KOPT-K1 (cell line): ENCODE measurements around the gene IL18.

ENCODE experiments used
- H3K27ac ChIP-seq: fragments of 200-600 bp; sonication (generic); 2 replicates; pipeline ENCODE4 v1.5.1; 2016; ENCODE audit warnings: antibody characterized with exemption, mild to moderate bottlenecking, low read depth, low read length; ENCODE audit not compliant: poor library complexity, severe bottlenecking
- H3K36me3 ChIP-seq: fragments of 200-600 bp; sonication (generic); 2 replicates; pipeline ENCODE4 v1.5.1; 2017; ENCODE audit warnings: antibody characterized with exemption, mild to moderate bottlenecking, low read length, moderate library complexity; ENCODE audit not compliant: insufficient read depth
- H3K9me3 ChIP-seq: fragments of 200-600 bp; sonication (generic); 2 replicates; pipeline ENCODE4 v1.5.1; 2017; ENCODE audit warnings: antibody characterized with exemption, low read length, mild to moderate bottlenecking; ENCODE audit not compliant: insufficient read depth, poor library complexity, severe bottlenecking

Gene IL18

DNA sequence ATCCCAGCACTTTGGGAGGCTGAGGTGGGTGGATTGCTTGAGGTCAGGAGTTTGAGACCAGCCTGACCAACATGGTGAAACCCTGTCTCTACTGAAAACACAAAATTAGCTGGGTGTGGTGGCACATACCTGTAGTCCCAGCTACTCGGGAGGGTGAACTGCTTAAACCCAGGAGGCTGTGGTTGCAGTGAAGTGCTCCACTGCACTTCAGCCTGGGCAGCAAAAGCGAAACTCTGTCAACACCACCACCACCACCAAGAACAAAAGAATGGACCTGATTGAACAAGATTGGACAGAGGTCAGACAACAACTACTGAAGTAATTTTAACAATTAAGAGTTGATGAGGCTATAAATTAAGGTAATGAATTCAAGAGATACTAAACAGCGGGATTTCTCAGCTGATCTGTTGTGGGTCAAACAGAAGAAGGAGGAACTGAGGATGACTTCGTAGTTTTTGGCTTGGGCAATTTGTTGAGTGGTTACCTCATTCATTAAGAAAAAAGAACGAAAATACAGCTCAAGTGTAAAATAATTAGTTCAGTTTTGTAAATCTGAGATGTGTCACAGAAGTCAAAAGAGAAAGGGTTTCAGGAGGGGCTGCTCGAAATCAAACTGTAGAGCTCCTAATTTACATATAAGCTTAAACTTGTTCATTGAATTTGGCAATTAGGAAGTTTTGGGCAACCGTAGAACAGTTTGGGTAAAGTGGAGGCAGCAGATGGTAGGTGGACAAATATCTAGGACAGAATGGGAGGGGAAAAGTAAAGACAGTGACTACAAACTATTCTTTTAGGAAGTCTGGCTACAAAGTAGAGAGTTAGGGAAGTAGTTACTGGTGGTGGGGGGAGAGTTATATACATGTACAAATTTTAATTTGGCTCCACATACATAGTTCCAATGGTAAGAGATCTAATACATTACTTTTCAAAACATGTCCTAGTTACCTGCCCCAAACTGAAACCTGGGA, 4.5 kb downstream of the IL18 start:
- Histone ChIP-seq H3K9me3 (no peaks in the 10 kb centered on the region), H3K36me3 (no peaks in the 10 kb centered on the region), H3K27ac (no peak overlapping the region)

DNA sequence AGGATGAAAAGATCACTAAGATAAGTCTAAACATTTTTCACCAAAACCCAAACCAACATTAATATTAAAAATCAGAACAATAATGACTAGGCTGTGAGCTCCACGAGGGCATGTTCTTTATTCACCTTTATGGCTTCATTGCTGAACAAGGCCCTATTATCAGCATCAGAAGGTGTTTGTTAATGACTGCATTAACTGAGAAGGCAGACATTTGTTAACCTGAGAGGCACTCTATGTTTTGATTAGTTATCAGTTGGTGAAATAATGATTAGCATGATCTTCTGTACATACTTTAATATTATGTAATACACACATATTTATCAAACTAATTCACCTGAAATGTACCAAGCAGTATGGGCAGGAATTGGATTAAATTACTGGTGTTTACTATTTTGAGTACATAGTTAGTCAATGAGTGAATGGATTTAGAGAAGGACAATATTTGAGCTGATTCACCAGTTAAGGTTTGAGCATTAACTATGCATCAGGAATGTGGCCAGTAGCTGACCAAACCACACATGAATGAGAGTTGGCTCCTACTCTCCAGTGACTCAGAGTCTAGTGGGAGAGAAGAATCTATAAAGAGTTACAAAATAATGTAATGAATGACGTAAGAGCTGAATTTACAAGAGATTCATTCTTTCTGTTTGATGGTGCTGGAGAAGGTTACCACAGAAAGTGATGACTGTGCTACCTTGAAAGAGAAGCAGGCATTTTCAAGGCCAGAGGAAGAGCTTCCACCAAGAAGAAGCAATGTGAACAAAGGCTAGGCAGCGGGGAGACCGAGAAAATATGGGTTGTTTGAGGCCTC, 6.7 kb downstream of the IL18 start:
- H3K9me3 ChIP-seq = no peaks in the 10 kb centered on the region
- H3K36me3 ChIP-seq = no peaks in the 10 kb centered on the region
- no peak overlapping the region for H3K27ac ChIP-seq

- no peaks in the 10 kb centered on the region for H3K9me3 ChIP-seq
Observed at GRCh38 chr11:112156153-112156955, 7.5 kb downstream of the IL18 start.

GRCh38 chr11:112150517-112150916, 13.4 kb downstream of the IL18 start:
- Histone ChIP-seq H3K9me3 (no peaks in the 10 kb centered on the region), H3K27ac (no peak overlapping the region), H3K36me3 (no peaks in the 10 kb centered on the region)

More at GRCh38 chr11:112156153-112156955, 7.5 kb downstream of the IL18 start:
- H3K36me3 ChIP-seq = no peaks in the 10 kb centered on the region
- no peak overlapping the region for H3K27ac ChIP-seq

DNA sequence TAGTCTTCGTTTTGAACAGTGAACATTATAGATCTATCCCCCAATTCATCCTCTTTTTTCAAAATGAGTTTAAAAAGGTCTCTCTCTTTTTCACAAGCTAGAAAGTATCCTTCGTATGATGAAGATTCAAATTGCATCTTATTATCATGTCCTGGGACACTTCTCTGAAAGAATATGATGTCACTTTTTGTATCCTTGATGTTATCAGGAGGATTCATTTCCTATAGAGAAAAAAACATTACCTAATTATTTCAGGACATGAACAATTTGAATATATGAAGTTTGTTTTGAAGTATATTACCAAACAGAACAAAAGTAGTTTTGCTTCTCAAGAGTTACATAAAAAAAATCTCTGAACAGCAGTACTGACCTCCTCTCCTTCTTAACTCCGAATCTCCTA, 20.3 kb downstream of the IL18 start:
- Histone ChIP-seq H3K9me3 (peaks cover 6% of the 10 kb centered on the region), H3K27ac (no peak overlapping the region), H3K36me3 (no peaks in the 10 kb centered on the region)

DNA sequence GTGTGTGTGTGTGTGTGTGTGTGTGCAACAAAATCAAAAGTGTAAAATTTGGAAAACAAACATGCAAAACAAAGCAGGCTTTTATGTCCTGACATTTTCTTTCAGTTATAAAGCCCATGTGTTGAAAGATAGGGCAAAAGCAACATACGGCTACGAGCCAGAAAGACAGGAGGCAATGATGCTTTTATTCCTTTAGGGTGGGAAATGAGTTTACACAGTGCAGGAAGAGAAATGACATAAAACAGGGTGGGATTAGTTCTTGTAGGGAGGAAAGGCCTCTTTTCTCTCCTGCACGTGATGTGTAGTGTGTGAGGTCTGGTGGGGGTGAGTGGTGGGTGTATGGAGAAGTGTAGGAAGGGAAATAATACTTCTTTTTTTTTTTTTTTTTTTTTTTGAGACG, 29.4 kb downstream of the IL18 start:
- no peak overlapping the region for H3K27ac ChIP-seq
- H3K9me3 ChIP-seq = no peaks in the 10 kb centered on the region
- H3K36me3 ChIP-seq = no peaks in the 10 kb centered on the region

GRCh38 chr11:112132737-112133136, 31.2 kb downstream of the IL18 start:
- Histone ChIP-seq H3K9me3 (no peaks in the 10 kb centered on the region), H3K27ac (no peak overlapping the region), H3K36me3 (no peaks in the 10 kb centered on the region)

- Histone ChIP-seq H3K36me3 (no peaks in the 10 kb centered on the region), H3K27ac (no peak overlapping the region), H3K9me3 (no peaks in the 10 kb centered on the region)
Observed at GRCh38 chr11:112129656-112130055, 34.2 kb downstream of the IL18 start.

DNA sequence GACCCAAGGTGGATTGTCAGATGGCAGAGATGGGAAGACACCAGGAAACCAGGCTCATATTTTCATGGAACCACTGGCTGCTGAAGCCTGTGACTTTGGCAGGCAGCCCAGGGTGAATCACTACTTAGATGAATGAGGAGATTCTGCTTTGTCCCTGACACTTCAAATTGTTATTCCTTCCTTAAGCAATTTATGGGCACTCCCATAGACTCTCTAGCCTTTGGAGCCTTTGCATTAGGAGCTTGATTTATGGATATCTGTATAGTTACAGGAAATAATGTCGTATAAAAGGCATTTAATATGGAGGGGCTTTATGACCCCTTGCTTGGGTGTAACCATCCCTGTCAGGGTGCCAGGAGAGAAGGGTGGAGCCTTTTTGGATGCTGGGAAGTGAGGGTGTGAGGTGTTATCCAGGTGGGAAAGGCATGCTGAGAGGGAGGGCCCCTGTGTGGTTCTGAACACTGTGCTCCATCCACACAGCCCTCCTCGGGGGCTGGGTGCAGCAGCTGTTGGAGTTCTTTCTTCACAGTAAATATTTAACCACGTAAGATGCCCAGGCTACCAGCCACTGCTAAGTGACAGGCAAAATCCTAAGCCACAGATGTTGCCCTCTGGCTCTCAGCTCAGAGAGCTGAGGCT, 35.3 kb downstream of the IL18 start:
- Histone ChIP-seq H3K9me3 (no peaks in the 10 kb centered on the region), H3K36me3 (no peaks in the 10 kb centered on the region), H3K27ac (no peak overlapping the region)

DNA sequence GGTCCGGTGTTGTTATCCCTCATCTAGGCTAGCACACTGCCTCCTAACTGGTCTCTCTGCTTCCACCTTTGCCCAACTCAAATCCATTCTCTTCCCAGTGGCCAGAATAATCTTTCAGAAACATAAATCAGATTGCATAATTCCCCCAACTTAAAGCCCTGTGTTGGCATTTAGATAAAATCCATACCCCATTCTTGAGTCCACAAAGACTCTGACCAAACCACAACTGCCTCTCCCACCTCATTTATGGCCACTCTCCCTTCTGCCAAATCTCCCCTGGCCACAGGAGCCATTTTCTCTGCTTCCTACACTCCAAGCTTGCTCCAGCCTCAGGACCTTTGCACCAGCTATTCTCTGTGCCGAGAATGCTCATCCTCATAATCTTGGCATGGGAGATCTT, 36.8 kb downstream of the IL18 start:
- no peaks in the 10 kb centered on the region for H3K9me3 ChIP-seq
- H3K27ac ChIP-seq = no peak overlapping the region
- H3K36me3 ChIP-seq = no peaks in the 10 kb centered on the region

GRCh38 chr11:112123129-112123528, 40.8 kb downstream of the IL18 start:
- Histone ChIP-seq H3K36me3 (no peaks in the 10 kb centered on the region), H3K9me3 (no peaks in the 10 kb centered on the region), H3K27ac (no peak overlapping the region)

DNA sequence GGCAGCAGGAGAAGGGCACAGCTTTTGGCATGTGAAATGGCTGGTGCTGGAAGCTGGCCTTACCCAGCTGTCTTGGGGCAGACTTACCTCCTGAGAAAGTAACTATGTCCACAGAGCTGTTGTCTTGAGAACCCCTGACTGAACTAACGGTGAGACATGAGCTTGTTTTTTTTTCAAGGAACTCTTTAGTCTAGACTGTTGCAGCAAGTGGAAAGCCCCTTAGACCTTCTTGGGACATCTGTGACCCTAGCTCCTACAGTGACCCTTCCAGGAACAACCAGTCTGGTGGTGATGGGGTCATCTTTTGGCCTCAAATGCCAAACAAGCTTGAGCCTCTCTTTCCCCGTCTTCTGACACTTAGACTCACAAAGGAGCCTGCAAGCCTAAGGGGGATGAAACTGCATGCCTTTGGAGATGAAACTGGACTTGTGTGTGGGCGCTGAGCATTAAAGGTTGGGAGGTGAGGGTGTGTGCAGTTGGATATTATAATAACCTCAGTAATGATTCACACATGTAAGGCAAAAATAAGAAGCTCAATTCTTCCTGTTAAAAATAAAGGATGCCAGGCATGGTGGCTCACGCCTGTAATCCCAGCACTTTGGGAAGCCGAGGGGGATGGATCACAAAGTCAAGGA, 41.8 kb downstream of the IL18 start:
- no peak overlapping the region for H3K27ac ChIP-seq
- no peaks in the 10 kb centered on the region for H3K36me3 ChIP-seq
- H3K9me3 ChIP-seq = no peaks in the 10 kb centered on the region

- Histone ChIP-seq H3K9me3 (no peaks in the 10 kb centered on the region), H3K36me3 (no peaks in the 10 kb centered on the region), H3K27ac (no peak overlapping the region)
Observed at GRCh38 chr11:112118176-112118575, 45.7 kb downstream of the IL18 start.

GRCh38 chr11:112115386-112115785, 48.5 kb downstream of the IL18 start:
- Histone ChIP-seq H3K9me3 (no peaks in the 10 kb centered on the region), H3K36me3 (no peaks in the 10 kb centered on the region), H3K27ac (no peak overlapping the region)
